ENCODE data around the gene ATG14. TPM values are rescaled to one million over a fixed set of nuclear protein-coding genes. Genes with fewer than 3 reads are reported as not detected.

Gene ATG14
- total RNA-seq, 2 experiments from 2014 or later: 5.9 to 6.0 TPM

Other genes starting within 250 kb of the ATG14 start
- gene DLGAP5, start 220.2 kb downstream of the ATG14 start, total RNA-seq: 10 to 100 TPM; 68.0 to 69.2 TPM
- 10 to 100 TPM; 15.1 to 15.9 TPM for gene FBXO34, start 140.4 kb downstream of the ATG14 start, total RNA-seq
- not detected for gene TBPL2, start 28.8 kb upstream of the ATG14 start, total RNA-seq
- gene KTN1, start 168.4 kb upstream of the ATG14 start, total RNA-seq: 100 to 1,000 TPM; 119 TPM